GM12872 (cell line): Measurements from ENCODE around the gene AIFM1.

ENCODE experiments used
- TF ChIP-seq, protein P1 (sequence below): IDR thresholded peaks from 3 replicates; pipeline ENCODE4 v1.5.1; 2011; ENCODE audit warnings: low read depth, mild to moderate bottlenecking, low read length, moderate library complexity; ENCODE audit not compliant: insufficient read depth

Gene AIFM1

DNA sequence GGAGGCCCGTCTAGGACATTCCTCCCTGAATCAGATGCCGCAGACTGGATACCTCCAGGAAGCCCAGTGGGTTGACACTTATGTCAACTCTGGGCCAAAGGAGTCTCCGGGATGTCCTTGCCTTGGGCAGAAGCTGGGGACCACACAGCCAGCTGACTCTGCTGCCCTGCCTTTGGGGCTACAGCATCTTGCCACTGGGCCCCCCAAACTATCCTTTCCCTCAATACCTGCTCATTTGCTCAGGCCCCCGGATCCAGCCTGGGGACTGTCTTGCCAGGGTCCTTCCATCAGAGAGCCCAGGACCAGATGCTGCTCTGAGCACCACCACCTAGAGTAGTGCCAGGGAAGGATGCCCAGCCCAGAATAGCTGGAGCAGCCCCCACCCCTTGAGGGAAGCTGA lies 25.2 kb upstream of the AIFM1 start:
- TF ChIP-seq, protein P1, sequence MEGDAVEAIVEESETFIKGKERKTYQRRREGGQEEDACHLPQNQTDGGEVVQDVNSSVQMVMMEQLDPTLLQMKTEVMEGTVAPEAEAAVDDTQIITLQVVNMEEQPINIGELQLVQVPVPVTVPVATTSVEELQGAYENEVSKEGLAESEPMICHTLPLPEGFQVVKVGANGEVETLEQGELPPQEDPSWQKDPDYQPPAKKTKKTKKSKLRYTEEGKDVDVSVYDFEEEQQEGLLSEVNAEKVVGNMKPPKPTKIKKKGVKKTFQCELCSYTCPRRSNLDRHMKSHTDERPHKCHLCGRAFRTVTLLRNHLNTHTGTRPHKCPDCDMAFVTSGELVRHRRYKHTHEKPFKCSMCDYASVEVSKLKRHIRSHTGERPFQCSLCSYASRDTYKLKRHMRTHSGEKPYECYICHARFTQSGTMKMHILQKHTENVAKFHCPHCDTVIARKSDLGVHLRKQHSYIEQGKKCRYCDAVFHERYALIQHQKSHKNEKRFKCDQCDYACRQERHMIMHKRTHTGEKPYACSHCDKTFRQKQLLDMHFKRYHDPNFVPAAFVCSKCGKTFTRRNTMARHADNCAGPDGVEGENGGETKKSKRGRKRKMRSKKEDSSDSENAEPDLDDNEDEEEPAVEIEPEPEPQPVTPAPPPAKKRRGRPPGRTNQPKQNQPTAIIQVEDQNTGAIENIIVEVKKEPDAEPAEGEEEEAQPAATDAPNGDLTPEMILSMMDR, result no peak

DNA sequence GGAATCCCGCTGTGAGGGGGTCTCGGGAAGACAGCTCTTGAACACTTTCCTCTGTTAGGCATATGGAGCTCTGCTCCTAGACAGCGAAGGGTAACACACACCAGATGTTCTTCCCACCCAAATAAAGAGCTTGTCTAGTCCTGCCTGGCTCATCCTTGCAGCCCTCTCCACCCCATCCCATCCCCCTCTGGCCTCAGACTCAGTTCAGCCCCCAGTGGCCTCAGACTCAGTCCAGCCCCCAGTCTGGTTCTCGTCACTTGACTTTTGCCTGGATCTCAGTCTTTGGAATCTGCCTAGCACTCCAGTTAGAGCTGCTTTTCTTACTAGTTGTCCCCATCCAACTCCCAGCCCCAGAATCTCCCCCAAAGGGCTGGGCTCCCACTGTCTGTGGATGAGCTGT lies 21.0 kb upstream of the AIFM1 start:
- TF ChIP-seq, protein P1, result no peak

GRCh38 chrX:130184857-130185256 lies 19.2 kb upstream of the AIFM1 start:
- TF ChIP-seq, protein P1, result no peak

DNA sequence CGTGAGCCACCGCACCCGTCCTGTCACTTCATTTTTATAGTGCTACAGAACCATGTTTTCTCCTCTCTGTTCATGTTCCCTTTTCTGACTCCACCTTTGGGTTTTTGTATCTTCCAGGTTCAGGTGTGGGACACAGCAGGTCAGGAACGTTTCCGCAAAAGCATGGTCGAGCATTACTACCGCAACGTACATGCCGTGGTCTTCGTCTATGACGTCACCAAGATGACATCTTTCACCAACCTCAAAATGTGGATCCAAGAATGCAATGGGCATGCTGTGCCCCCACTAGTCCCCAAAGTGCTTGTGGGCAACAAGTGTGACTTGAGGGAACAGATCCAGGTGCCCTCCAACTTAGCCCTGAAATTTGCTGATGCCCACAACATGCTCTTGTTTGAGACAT lies 18.5 kb upstream of the AIFM1 start:
- TF ChIP-seq, protein P1, result no peak

DNA sequence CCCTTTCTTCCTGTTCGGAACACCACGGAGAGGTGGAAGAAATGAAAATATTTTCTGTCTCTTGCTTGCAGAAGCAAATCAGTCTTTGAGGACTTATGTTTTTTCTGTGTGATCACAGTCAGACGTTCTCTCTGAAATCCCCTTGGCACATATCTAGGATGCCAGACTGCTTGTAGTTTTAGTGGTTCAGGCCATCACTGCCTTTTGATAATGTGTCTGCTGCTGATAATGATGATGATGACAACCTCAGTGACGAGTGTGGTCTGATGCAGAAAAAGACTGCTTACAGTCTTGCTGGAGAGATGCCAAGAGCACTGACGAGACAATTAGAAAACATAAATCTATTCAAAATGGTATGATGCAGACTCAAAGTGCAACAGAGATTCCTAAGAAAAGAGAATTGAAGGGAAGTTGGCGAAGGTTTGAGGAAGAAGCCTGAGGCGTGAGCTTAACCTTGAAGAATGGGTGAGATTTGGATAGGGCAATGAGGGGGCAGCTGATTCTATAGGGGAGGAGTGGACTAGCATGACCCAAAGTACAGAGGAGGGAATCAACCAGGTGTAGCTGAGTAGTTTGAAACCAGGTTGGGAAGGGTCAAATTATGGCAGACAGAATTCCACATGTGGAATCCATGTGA lies 14.1 kb upstream of the AIFM1 start:
- TF ChIP-seq, protein P1, result no peak

DNA sequence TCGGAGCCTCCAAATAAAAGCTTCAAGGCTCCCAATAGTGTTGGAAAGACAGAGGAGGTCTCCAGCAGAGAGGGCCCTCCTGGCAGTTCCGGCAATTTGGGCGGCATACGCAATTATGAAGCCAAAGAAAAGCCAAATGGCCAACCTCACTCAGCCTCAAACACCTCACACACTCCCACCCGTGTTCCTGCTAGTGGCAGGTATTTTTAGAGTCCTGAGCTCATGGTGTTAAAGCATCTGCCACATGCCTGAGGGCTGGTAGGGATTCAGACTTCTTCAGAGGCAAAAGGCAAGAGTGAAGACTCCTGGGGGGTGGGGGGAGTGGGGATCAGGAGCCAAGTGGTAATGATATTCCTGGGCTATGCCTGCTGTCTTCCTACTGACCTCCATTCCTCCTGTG lies 13.5 kb upstream of the AIFM1 start:
- TF ChIP-seq, protein P1, result no peak

DNA sequence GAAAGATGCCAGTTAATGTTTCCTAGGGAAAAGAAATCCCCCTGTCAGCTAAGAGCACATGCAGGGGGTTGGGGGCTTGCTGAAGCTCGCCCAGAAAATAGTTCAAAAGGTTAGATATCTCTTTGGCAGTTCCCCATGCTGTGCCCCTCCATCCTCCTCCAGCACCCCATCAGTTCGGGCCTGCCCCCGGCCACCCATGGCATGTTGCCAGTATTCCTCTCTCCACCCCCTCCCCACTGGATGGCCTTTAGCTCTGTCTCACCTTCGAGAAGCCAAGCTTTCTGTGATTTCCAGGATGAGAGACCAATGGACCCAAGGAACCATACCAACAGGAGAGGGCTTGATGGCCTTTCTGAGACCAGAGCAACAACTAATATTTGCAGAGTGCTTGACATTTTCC lies 11.3 kb upstream of the AIFM1 start:
- TF ChIP-seq, protein P1, result no peak
